ENCODE measurements around the gene ARHGEF4.

GRCh38 chr2:130874512-130874911, 37.8 kb downstream of the ARHGEF4 start:
- no peak for TF ChIP-seq CTCF (IDR thresholded peaks at IDR 0.05 in 8 of 11, conservative IDR thresholded peaks at IDR 0.05 in 3 of 11)
- TF ChIP-seq POLR2A (IDR thresholded peaks at IDR 0.05), result no peak
- no peak for TF ChIP-seq POLR2AphosphoS5 (IDR thresholded peaks at IDR 0.05)

All from spleen (tissue), 7 donors.